NCI-H2081 treated with DMSO at 0.1 percent for 48 hours (cell line): ENCODE results near the gene ALKBH8.
"Not testable (repeated sequence)": the region's sequence is repeated elsewhere in the genome, so short reads cannot be mapped to it uniquely, and the experiment has no call there.

Experiments used
- DNase-seq: peaks from one replicate; lab custom pipeline; 2025; lab: John Stamatoyannopoulos, UW

The ALKBH8 gene

DNA sequence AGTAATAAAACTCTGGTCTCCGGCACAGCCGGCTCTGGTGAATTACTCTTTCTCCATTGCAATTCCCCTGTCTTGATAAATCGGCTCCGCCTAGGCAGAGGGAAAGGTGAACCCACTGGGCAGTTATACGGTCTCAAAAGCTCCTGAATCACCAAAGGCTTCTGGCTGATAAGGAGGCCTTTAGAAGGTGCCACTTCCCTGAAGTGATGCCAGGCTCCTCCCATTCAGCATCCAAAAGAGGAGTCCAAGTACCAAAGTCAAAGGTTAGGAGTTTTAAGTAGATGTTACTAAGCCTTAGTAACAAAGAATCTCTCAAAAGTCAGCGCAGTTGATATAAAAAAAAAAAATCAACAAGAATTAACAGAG is 11.8 kb upstream of the ALKBH8 start:
- no peak for DNase-seq

DNA sequence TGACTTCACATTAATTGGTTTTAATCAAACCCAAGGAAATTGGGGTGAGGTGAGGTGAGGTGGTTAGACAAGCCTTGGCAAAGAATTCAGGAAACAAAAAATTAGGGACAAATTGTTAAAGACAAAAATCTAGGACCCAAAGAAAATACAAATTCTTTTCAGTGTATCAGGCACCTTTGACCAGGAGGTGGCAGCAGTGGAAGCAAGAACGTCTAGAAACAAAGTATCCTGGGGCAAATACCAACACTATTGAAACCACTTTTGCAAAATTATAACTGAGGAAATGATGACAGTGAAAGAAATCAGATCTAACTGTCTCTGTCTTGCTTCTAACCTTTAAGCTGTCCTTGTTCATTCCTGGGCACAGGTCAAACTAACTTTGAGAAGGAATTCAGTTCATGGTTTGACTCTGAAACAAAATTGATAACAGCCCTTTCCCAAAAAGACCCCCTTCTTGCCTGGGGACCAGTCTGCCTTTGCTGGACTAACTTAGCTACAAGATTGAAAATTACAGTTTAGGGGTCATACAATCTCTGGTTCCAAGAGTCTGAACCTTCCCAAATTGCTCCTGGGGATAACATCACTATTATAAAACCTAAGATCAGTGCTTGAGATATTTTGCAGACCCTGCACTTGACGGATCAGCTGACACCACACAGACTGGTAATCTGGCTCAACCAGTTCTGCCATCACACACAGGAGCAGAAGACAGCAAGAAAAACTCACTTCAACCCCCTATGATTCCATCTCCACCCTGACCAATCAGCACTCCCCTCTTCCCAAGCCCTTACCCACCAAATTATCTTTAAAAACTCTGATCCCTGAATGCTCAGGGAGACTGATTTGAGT is 11.2 kb upstream of the ALKBH8 start:
- peak; percentile 4 for DNase-seq

DNA sequence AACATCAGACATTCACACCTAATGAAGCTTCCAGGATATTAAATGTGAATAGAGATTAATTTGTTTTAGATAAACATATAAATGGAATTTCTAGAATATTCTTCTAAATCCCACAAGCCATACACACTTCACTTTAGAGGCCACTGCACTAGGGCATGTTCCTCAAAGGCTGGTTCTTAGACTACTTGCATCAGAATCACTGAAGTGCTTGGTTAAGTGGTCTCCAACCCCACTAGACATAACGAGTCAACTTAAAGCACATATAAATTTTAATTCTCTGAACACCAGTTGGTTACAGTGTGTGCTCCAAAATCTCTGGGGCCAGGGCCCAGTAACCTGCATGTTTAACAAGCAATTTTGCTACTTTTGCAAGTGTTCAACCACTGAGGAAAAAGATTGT is 7.9 kb upstream of the ALKBH8 start:
- DNase-seq, result no peak

DNA sequence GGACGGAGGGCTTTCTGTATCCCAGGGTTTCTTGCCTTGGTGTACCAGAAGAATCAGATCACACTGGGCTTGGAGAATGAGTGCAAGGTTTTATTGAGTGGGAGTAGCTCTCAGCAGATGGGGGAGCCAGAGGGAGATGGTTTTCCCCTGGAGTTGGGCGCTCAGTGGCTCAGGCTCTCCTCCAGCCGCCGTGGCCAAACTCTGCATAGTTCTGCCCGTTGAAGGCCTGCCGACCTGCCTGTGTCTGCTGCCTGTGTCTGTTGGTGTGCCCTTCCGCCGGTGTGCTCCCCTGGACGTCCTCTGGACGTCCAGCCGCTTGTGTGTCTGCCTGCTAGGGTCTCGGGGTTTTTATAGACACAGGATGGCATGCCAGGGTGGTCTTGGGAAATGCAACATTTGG is 4.5 kb upstream of the ALKBH8 start:
- DNase-seq, result no peak

DNA sequence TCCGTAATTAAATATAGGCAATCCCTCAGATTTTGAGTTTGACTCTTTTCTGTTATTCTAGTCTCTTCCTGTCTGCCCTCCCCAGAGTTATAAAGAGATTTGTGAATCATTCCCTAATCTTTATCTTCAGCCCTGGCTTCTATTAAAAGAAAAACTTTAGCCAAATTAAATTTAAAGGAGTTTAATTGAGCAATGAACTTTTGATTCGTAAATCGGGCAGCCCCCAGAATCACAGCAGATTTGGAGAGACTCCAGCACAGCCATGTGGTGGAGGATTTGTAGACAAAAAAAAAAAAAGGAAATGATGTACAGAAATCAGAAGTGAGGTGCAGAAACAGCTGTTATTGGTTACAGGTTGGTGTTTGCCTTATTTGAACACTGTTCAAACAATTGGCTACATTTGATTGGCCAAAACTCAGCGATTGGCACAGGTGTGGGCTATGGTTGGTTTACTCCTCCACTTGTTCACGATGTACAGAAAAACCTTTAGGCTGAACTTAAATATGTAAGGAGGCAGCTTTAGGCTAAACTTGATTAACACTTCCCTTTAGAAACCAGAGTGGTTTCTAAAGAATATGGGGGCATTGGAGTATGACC is 2.3 kb upstream of the ALKBH8 start:
- DNase-seq, result no peak

DNA sequence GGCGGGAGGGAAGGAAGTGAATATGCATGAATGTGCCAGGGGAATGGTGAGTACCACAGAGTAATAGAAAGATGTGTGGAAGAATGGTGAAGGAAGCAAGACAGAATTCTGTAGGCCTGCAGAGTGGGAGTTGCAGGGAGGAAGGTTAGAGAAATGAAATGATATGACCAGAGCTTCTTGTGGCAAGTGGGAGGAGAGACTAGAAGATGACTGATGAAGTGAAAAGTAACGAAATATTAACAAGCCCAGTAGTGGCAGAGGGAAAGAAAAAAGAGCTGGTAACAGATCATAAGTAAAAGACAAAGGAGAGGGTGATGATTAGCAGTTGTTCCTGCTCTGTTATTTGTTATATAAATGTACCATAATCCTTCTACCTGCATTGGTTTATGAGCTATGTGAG is 1.0 kb upstream of the ALKBH8 start:
- no peak for DNase-seq

DNA sequence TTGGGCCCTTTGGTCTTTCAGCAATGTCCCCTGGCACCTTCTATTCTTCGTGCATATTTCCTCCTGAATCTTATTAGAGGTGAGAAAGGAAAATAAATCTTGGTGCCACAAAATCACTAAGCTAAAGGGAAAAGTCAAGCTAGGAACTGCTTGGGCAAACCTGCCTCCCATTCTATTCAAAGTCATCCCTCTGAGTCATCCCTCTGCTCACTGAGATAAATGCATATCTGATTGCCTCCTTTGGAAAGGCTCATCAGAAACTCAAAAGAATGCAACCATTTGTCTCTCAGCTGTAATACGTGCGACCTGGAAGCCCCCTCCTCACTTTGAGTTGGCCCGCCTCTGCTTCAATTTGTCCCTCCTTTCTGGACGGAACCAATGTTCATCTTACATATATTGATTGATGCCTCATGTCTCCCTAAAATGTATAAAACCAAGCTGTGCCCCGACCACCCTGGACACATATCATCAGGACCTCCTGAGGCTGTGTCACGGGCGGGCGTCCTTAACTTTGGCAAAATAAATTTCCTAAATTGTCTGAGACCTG is 493 bp upstream of the ALKBH8 start:
- DNase-seq, result not testable (repeated sequence)

DNA sequence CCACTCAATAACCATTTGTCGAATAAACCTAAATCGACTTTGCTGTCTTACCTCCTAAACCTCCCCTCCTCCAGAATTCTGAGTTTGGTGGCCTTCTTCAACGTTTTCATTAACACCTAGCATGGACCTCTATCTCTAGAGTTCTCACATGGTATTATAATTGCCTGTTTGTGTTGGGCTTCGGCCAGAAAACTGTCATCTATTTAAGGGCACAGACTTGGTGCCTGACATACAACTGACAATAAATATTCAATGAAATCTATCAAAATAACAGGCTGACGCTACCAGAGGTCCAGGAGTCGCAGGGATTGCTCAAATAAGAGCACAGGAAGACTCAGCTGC is 687 bp downstream of the ALKBH8 start:
- DNase-seq, result no peak

DNA sequence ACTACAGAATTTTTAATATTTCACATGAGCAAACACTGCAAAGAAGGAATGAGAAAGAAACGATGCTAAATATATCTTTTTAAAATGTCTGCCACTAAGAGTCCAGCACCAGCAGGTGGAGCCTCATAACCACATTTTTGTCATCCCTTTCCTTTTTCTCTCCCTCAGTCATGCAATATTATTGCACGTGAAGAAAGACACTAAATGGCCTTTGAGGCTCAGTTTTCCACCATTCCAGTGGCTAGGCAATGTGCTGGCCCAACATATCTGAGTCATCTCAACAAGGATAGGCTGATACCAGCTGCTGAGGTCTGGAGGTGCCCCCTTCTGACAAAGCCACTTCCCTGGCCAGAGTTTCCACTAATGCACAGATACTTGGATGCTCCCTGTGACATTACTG is 1.8 kb downstream of the ALKBH8 start:
- DNase-seq, result peak; percentile 16

DNA sequence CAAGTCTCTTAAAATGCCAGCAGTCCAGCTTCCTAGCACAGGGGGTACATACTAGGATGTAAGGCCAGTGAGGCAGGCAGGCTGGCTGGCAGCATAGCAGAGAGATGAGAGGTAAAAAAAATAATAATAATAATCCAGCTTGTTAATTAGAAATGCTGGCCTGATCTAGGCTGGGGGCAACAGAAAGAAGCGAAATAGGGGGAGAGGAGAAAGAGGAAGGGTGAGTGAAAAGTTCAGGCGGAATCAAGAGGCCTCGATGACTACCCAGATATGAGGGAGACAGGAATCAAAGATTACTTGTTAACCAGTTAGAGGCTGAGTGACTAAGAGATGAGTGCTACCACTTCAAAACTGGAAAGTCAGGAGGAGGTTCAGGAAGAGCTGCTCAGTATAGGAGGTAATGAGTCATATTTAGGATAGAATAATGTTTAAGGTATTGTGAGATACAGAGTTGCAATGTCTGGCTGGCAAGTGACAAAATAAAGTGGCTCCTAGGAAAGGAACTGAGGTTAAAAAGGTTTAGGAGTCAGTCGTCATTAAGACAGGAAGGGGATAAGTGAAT is 2.8 kb downstream of the ALKBH8 start:
- no peak for DNase-seq

DNA sequence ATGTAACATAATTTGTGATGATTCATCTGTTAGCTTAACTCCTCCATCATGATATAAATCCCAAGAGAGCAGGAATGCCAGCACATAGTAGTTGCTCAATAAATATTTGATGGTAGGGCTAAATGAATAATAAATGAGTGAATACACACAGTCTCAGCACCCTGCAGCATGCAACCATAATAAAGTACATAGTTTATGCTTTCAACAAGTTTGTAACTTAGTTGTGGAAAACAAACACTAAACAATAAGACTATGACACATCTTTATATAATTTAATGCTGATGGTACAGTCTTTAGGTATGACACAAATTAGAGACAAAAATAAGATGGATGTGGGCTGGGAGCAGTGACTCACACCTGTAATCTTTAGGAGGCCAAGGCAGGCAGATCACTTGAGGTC is 3.8 kb downstream of the ALKBH8 start:
- no peak for DNase-seq

DNA sequence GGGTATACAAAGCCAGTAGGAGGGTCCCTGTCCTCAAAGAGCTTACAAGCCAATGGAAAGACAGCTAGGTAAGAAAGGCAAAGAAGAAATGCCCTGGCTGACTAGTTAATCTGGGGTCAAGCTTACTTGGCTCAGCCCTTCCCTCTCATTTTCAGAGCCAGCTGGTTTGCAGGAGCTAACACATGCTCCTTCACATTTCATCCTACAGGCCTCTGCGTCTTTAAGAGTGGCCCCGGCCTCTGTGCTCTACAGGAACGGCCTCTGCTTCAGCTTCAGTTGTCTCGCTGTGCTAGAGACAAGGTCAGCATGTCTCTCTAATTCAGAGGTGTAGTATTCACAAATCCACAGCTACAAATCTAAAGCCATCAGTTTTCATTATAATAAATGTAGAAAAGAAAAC is 15.2 kb downstream of the ALKBH8 start:
- DNase-seq, result no peak

DNA sequence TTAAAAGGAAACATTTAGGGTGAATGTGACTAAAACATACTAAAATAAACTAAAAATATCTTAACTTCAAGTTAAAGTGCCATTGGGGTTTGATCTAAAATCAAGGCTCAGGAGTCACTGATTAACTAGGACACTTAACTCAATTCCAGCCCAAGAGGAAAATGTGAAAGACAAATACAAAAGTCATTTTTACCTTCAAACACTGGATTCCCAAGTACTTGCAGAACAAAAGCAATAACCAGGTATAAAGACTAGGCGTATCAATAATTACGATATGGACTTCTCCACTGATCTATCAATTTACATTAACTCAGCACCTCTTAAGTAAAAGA is 15.6 kb downstream of the ALKBH8 start:
- DNase-seq, result no peak

DNA sequence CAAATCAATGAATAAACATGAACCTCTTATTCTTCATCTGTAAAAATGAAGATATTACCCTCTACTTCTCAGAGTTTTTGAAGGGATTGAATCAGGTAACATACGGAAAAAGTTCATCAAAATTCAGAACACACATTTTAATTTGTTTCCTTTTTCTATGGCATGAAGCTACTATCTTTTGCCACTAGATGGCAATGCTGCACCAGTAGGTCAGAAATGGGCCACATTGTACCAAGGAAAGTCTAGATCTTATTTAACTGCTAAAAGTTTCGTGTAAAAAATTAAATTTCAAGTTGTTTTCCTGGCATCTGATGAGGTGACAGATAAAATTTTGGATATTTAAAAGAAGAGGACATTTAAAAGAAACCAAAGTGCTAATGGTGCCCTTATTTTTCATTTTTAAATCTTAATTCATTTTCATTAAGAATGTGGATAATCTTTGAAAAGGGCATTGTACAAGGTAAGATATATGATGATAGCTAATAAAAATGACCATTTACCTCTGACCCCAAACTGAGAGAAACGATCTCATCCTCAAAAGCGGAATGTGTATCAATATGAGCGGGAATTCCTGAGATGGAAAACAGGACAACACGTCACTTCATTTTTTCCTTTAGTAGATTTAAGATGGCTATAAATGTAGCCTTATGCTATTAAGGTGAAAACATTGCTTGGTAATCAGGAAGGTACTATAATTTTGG is 16.1 kb downstream of the ALKBH8 start:
- no peak for DNase-seq

DNA sequence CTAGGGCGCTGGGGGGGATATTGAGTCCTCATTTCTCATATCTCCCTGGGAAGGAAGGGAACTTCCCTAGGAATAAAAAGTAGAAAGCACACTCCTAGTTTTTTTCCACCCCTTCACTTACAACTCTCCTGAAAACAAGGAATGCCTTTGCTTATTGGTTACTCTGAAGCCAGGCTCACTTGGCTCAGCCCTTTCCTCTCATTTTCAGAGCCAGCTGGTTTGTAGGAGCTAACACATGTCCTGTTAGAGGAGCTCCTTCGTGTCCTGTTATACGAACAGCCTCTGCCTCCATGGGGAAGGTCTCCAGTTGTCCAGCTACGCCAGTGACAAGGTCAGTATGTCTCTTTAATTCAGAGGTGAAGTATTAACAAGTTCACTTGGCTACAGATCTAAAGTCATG is 17.6 kb downstream of the ALKBH8 start:
- no peak for DNase-seq

DNA sequence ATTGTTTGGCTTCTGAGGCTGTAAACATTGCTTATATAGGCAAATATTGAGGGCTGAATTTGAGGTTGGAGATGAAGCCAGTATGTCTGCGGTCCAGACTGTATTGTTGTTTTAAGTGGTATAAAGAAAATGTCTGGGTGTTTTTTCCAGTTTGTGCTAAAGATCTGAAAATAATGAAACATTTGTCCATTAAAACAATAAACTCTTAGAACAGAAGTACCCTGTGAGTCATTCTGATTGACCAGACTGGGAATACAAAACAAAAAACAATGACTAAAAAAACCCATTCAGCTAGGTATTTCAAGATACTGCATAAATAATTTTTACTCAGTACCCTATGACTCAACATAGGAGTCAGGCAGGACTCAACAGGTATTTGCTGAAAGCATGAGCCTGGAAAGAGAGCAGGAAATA is 20.4 kb downstream of the ALKBH8 start:
- DNase-seq, result no peak

DNA sequence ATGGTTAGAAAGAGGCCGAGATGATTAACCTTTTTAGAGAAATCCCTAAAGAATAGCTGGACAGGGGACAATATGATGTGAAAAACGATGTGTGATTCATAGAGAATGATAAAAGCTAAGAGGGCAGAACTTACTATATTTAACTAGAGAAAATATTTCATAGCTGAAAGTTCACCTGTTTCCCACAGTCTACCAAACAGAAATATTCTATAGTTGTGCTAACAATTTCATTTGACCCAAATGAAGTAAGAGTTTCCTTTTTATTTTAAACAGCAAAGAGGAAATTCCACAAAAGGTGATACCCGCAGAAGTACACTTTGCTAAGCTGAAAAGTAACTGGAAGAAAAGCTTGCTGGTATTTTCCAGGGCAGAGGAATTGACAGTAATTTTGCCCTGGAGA is 26.7 kb downstream of the ALKBH8 start:
- DNase-seq, result no peak

DNA sequence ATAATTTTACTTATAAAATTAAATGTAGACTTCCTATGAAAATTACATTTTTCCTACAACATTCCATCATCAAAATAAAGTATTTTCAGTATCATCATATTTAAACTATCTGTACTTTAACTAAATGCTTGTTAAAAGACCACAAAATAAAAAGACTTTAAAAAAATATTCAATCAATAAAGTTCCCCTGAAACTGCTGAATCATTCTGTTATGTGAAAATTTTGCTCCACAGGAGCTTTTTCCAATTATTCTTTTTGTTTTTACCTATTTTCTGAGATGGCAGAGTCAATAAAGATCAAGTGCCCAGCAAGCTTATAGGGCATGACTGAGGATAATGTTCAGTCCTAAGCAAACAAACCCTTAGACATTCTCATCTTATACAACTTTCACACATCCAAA is 27.3 kb downstream of the ALKBH8 start:
- no peak for DNase-seq

DNA sequence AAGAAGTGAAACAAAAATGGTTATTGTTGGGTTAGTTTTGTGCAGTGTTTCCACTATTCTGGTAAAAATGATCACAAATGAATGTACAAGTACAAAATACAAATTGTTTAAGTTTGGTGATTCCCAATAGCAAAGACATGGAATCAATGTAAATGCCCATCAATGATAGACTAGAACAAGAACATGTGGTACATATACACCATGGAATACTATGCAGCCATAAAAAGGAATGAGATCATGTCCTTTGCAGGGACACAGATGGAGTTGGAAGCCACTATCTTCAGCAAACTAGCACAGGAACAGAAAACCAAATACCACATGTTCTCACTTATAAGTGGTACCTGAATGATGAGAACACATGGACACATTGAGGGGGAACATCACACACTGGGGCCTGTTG is 28.4 kb downstream of the ALKBH8 start:
- DNase-seq, result not testable (repeated sequence)

DNA sequence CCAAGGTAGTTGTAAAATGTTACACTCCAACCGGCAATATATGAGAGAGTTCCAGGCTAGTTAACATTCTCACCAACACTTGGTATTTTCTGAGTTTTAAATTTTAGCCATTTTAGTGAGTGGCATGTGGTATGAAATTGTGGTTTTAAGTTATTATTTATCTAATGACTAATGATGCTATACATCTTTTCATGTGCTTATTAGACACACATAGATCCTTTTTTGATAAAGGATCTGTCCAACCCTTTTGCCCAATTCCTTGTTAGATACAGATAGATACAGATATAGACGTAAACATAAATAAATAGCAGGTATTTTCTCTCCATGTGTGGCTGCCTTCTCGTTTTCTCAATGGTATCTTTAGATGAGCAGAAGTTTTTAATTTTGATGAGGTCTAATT is 39.3 kb downstream of the ALKBH8 start:
- DNase-seq, result no peak

DNA sequence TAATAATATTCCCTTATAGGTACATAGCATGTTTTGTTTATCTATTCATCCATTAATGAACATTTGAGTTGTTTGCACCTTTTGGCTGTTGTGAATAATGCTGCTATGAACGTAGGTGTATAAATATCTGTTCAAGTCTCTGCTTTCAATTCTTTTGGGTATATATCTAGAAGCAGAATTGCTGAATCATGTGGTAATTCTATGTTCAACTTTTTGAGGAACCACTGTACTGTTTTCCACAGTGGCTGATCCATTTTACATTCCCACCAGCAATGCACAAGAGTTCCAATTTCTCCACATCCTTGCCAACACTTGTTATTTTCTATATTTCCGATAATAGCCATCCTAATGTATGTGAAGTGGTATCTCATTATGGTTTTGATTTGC is 56.7 kb downstream of the ALKBH8 start:
- DNase-seq, result no peak

DNA sequence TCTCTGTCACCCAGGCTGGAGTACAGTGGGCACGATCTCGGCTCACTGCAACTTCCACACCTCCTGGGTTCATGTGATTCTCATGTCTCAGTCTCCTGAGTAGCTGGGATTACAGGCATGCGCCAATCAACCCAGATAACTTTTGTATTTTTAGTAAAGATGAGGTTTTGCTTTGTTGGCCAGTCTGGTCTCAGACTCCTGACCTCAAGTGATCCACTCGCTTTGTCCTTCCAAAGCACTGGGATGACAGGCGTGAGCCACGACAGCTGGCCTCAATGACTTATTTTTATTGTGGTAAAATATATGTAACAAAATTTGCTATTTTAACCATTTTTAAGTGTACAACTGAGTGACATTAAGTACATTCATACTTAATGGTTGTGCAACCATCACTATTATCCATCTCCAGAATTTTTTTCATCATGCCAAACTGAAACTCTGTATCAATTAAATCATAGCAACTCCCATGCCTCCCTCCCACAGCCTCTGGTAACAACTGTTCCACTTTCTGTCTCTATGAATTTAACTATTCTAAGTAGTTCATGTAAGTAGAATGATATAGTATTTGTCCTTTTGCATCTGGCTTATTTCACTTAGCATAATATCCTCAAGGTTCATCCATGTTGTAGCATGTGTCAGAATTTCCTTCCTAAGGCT is 57.2 kb downstream of the ALKBH8 start:
- no peak for DNase-seq
